Measurements from ENCODE around the gene ZMIZ1.

DNA sequence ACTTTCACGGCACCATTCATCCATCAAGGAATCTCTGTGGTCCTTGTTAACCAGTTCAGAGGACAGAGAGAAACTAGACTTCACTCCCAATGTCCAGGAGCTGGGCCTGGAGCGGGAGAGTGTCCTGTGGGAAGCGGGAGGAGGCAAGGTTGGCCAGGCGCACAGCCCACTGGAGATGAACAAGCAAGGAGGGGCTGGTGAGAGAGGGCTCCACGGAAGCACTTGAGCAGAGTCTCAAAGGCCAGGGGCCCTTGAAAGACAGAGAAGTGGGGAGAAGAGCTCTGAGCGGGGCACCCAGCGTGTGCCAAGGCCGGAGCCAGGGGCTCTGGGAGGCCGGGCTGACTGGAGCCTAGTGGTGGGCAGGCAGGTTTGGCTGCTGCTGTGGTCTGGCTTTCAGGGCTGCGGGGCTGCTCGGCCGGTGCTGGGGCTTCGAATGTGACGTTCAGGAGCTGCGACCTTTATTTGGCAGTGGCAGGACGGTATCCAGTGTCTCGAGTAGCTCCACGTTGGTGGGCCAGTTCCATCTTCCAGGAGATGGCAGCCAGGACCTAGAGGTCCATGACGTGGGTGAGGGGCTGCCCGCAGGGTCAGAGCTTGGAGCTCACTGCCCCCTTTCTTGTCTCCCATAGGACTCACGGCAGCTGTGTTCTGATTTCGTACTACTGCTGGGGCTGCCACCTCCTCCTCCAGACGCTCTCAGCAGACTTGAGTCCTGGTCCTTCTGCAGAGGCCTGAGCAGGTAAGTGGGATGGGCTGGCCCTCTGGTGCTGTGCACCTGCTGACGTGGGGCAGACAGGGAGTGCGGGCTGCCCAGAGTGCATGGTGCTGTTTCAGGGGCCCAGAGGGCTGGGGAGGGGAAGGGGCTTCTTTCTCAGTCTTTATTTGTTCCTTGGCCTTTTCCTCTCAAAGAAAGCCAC is 49.8 kb downstream of the ZMIZ1 start:
- TF ChIP-seq, protein P1, sequence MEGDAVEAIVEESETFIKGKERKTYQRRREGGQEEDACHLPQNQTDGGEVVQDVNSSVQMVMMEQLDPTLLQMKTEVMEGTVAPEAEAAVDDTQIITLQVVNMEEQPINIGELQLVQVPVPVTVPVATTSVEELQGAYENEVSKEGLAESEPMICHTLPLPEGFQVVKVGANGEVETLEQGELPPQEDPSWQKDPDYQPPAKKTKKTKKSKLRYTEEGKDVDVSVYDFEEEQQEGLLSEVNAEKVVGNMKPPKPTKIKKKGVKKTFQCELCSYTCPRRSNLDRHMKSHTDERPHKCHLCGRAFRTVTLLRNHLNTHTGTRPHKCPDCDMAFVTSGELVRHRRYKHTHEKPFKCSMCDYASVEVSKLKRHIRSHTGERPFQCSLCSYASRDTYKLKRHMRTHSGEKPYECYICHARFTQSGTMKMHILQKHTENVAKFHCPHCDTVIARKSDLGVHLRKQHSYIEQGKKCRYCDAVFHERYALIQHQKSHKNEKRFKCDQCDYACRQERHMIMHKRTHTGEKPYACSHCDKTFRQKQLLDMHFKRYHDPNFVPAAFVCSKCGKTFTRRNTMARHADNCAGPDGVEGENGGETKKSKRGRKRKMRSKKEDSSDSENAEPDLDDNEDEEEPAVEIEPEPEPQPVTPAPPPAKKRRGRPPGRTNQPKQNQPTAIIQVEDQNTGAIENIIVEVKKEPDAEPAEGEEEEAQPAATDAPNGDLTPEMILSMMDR (IDR thresholded peaks at IDR 0.05), result no peak
- no peak for TF ChIP-seq POLR2A (IDR thresholded peaks at IDR 0.05)
